ENCODE data around the gene SERPINB2.

The SERPINB2 gene

GRCh38 chr18:63869851-63870250, 17.7 kb upstream of the SERPINB2 start:
- DNase-seq (ENCODE audit: low spot score): no peak
- in situ Hi-C loops (cut with MboI; ENCODE audit: low sequenced_read_pairs, unreplicated experiment): no loop called here
- no peak for TF ChIP-seq CTCF (IDR thresholded peaks at IDR 0.05; ENCODE audit: borderline replicate concordance, control extremely low read depth, extremely low read depth, insufficient read depth, missing control alignments)

- in situ Hi-C loops (cut with MboI; ENCODE audit: low sequenced_read_pairs, unreplicated experiment): no loop called here
- no peak for TF ChIP-seq CTCF (IDR thresholded peaks at IDR 0.05; ENCODE audit: borderline replicate concordance, control extremely low read depth, extremely low read depth, insufficient read depth, missing control alignments)
Observed at GRCh38 chr18:63871836-63872235, 15.7 kb upstream of the SERPINB2 start.

GRCh38 chr18:63872586-63872985, 14.9 kb upstream of the SERPINB2 start:
- no peak for DNase-seq (ENCODE audit: low spot score)
- no peak for TF ChIP-seq CTCF (IDR thresholded peaks at IDR 0.05; ENCODE audit: borderline replicate concordance, control extremely low read depth, extremely low read depth, insufficient read depth, missing control alignments)
- in situ Hi-C loops (cut with MboI; ENCODE audit: low sequenced_read_pairs, unreplicated experiment): no loop called here

More at GRCh38 chr18:63871836-63872235, 15.7 kb upstream of the SERPINB2 start:
- DNase-seq (ENCODE audit: low spot score): no peak

- no peak for DNase-seq (ENCODE audit: low spot score)
- in situ Hi-C loops (cut with MboI; ENCODE audit: low sequenced_read_pairs, unreplicated experiment): no loop called here
- TF ChIP-seq CTCF (IDR thresholded peaks at IDR 0.05; ENCODE audit: borderline replicate concordance, control extremely low read depth, extremely low read depth, insufficient read depth, missing control alignments): no peak
Observed at GRCh38 chr18:63878343-63878742, 9.2 kb upstream of the SERPINB2 start.

- DNase-seq (ENCODE audit: low spot score): no peak
- TF ChIP-seq CTCF (IDR thresholded peaks at IDR 0.05; ENCODE audit: borderline replicate concordance, control extremely low read depth, extremely low read depth, insufficient read depth, missing control alignments): no peak
- in situ Hi-C loops (cut with MboI; ENCODE audit: low sequenced_read_pairs, unreplicated experiment): no loop called here
Observed at GRCh38 chr18:63878925-63879324, 8.6 kb upstream of the SERPINB2 start.

GRCh38 chr18:63879709-63880108, 7.8 kb upstream of the SERPINB2 start:
- in situ Hi-C loops (cut with MboI; ENCODE audit: low sequenced_read_pairs, unreplicated experiment): no loop called here
- no peak for DNase-seq (ENCODE audit: low spot score)
- TF ChIP-seq CTCF (IDR thresholded peaks at IDR 0.05; ENCODE audit: borderline replicate concordance, control extremely low read depth, extremely low read depth, insufficient read depth, missing control alignments): no peak

- in situ Hi-C loops (cut with MboI; ENCODE audit: low sequenced_read_pairs, unreplicated experiment): no loop called here
- no peak for DNase-seq (ENCODE audit: low spot score)
- TF ChIP-seq CTCF (IDR thresholded peaks at IDR 0.05; ENCODE audit: borderline replicate concordance, control extremely low read depth, extremely low read depth, insufficient read depth, missing control alignments): no peak
Observed at GRCh38 chr18:63881851-63882250, 5.7 kb upstream of the SERPINB2 start.

All from GM13976 (cell line).